Measurements from ENCODE around the gene THRB. TPM values are rescaled to one million over a fixed set of nuclear protein-coding genes. Genes with fewer than 3 reads are reported as not detected.

Gene THRB
- total RNA-seq, 1 experiment from 2014 or later, result 9.7 TPM

GRCh38 chr3:24483873-24484272 lies 10.8 kb downstream of the THRB start:
- no peak for DNase-seq
- H3K4me1 ChIP-seq (replicated peaks; ENCODE audit: insufficient read depth), result peaks cover 10% of the 10 kb centered on the region; the same call in 1 of the 2 replicates
- CTCF ChIA-PET, result no interaction called here
- peaks cover 6% of the 10 kb centered on the region; the same call in 1 of the 2 replicates for H3F3A ChIP-seq (ENCODE audit: insufficient read depth, low read depth)
- no peaks in the 10 kb centered on the region for H3K36me3 ChIP-seq (ENCODE audit: low read depth)
- BruUV-seq (replicated peaks), result no TSS peak
- TF ChIP-seq EZH2 (IDR thresholded peaks at IDR 0.05; ENCODE audit: low read depth) (no peak), CTCF (conservative IDR thresholded peaks at IDR 0.05) (no peak)
- H3K4me3 ChIP-seq, result no peak overlapping the region
- no peaks in the 10 kb centered on the region; the same call in 1 of the 2 replicates for H3K9me2 ChIP-seq (ENCODE audit: insufficient read depth)
- H2AFZ ChIP-seq, result no peak overlapping the region
- peaks cover 35% of the 10 kb centered on the region for H3K79me2 ChIP-seq (ENCODE audit: low read depth)
- intact Hi-C loops (cut with micrococcal nuclease; ENCODE audit: unreplicated experiment), result no loop called here
- H3K27ac ChIP-seq, result no peak overlapping the region
- no peaks in the 10 kb centered on the region for H3K9me3 ChIP-seq (ENCODE audit: insufficient read depth, low read depth)
- H3K27me3 ChIP-seq (ENCODE audit: insufficient read depth, low read depth), result no peaks in the 10 kb centered on the region
- POLR2A ChIA-PET (ENCODE audit: unreplicated experiment), result no interaction called here
- H3K4me2 ChIP-seq, result no peak overlapping the region
- no peaks in the 10 kb centered on the region for H4K20me1 ChIP-seq (ENCODE audit: insufficient read depth)

- intact Hi-C loops (cut with micrococcal nuclease; ENCODE audit: unreplicated experiment), result no loop called here
- POLR2A ChIA-PET (ENCODE audit: unreplicated experiment), result no interaction called here
- Histone ChIP-seq H3K4me1 (replicated peaks; ENCODE audit: insufficient read depth) (0 out of 2 replicates have a peak, but pooled peaks cover 6% of the 10 kb centered on the region), H3F3A (ENCODE audit: insufficient read depth, low read depth) (peaks cover 6% of the 10 kb centered on the region; the same call in 1 of the 2 replicates), H3K27me3 (ENCODE audit: insufficient read depth, low read depth) (no peaks in the 10 kb centered on the region), H3K9me2 (ENCODE audit: insufficient read depth) (no peaks in the 10 kb centered on the region; the same call in 1 of the 2 replicates), H4K20me1 (ENCODE audit: insufficient read depth) (no peaks in the 10 kb centered on the region), H3K27ac (no peak overlapping the region), H3K4me2 (no peak overlapping the region), H2AFZ (no peak overlapping the region), H3K36me3 (ENCODE audit: low read depth) (no peaks in the 10 kb centered on the region), H3K9me3 (ENCODE audit: insufficient read depth, low read depth) (no peaks in the 10 kb centered on the region), H3K4me3 (no peak overlapping the region), H3K79me2 (ENCODE audit: low read depth) (peaks cover 25% of the 10 kb centered on the region; the same call in 1 of the 2 replicates)
- BruUV-seq (replicated peaks), result no TSS peak
- no peak for TF ChIP-seq CTCF (conservative IDR thresholded peaks at IDR 0.05)
- DNase-seq, result no peak
- CTCF ChIA-PET, result no interaction called here
Measured at GRCh38 chr3:24482096-24482705, 12.4 kb downstream of the THRB start.

GRCh38 chr3:24481193-24481592 lies 13.5 kb downstream of the THRB start:
- Histone ChIP-seq H2AFZ (no peak overlapping the region), H3K9me3 (ENCODE audit: insufficient read depth, low read depth) (no peaks in the 10 kb centered on the region), H3K27ac (no peak overlapping the region), H3K9me2 (ENCODE audit: insufficient read depth) (no peaks in the 10 kb centered on the region; the same call in 1 of the 2 replicates), H3K4me2 (no peak overlapping the region), H3K4me1 (replicated peaks; ENCODE audit: insufficient read depth) (peaks cover 14% of the 10 kb centered on the region), H3K79me2 (ENCODE audit: low read depth) (peaks cover 15% of the 10 kb centered on the region; the same call in 1 of the 2 replicates), H4K20me1 (ENCODE audit: insufficient read depth) (no peaks in the 10 kb centered on the region), H3K36me3 (ENCODE audit: low read depth) (no peaks in the 10 kb centered on the region), H3K4me3 (no peak overlapping the region), H3K27me3 (ENCODE audit: insufficient read depth, low read depth) (no peaks in the 10 kb centered on the region), H3F3A (ENCODE audit: insufficient read depth, low read depth) (peaks cover 6% of the 10 kb centered on the region; the same call in 1 of the 2 replicates)
- no peak for TF ChIP-seq CTCF (conservative IDR thresholded peaks at IDR 0.05)
- no peak for TF ChIP-seq EZH2 (IDR thresholded peaks at IDR 0.05; ENCODE audit: low read depth)
- intact Hi-C loops (cut with micrococcal nuclease; ENCODE audit: unreplicated experiment), result no loop called here
- CTCF ChIA-PET, result no interaction called here
- no TSS peak for BruUV-seq (replicated peaks)
- DNase-seq, result no peak
- POLR2A ChIA-PET (ENCODE audit: unreplicated experiment), result no interaction called here
